Pons (tissue), 1 donor: ENCODE data around the gene GNG4.
"Not testable (repeated sequence)": the region's sequence is repeated elsewhere in the genome, so short reads cannot be mapped to it uniquely, and the experiment has no call there.

Experiments used
- DNase-seq: peaks from one replicate; pipeline ENCODE4 v3.0.0-alpha.2; 2016; ENCODE audit warnings: low spot score

The GNG4 gene

GRCh38 chr1:235582130-235582529, 67.5 kb downstream of the GNG4 start:
- DNase-seq = no peak

DNA sequence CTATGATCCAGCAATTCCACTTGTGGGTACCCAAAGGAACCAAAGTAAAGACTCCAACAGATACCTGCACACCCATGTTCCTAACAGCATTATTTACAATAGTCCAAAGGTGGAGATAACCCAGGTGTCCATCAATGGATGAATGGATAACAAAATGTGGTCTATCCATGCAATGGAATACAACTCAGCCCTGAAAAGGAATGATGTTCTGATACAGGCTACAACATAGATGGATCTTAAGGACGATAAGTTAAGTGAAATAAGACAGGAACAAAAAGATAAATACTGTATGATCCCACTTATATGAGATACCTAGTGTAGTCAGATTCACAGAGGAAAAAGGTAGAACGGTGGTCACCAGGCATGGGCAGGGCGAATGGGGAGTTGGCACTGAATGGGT, 69.7 kb downstream of the GNG4 start:
- no peak for DNase-seq

DNA sequence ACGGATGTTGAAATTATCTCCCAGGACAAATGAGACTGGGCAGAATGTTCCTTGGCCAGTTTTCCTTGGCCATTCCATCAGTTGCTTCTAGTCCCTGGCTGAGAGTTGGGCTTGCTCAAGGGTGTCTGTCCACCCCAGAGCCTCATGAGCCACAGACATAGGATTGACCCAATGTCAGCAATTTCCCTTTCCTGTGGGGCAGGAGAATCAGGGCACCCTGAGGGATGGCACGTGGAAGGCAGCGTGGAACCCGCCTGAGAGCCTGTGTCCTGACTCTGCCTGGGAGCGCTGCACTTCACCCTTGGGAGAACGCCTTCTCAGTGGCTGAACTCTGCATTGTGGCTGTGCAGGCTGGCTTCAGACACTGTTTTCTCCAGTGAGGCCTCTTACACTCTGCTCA, 74.0 kb downstream of the GNG4 start:
- no peak for DNase-seq

- DNase-seq = no peak
Observed at GRCh38 chr1:235573880-235574279, 75.7 kb downstream of the GNG4 start.

DNA sequence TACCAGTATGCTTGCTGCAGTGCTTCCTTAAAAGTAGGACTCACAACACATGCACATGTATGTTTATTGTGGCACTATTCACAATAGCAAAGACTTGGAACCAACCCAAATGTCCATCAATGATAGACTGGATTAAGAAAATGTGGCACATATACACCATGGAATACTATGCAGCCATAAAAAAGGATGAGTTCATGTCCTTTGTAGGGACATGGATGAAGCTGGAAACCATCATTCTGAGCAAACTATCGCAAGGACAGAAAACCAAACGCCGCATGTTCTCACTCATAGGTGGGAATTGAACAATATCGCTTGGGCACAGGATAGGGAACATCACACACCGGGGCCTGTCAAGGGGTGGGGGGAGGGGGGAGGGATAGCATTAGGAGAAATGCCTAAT, 76.6 kb downstream of the GNG4 start:
- not testable (repeated sequence) for DNase-seq

- no peak for DNase-seq
Observed at GRCh38 chr1:235571482-235571881, 78.1 kb downstream of the GNG4 start.

- DNase-seq = peak; percentile 2
Observed at GRCh38 chr1:235567812-235568503, 81.6 kb downstream of the GNG4 start.

DNA sequence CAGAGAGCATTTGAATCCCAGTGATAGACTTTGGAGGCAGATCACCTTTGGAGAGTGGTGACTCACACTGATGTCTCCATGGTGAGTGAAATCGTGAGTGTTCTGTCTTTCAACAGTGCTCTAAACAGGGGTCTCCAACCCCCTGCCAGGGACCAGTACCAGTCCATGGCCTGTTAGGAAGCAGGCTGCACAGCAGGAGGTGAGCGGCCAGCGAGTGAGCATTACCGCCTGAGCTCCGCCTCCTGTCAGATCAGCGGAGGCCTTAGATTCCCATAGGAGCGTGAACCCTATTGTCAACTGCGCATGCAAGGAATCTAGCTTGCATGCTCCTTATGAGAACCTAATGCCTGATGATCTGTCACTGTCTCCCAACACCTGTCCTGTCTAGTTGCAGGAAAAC, 83.5 kb downstream of the GNG4 start:
- DNase-seq = no peak

GRCh38 chr1:235563513-235564061, 86.0 kb downstream of the GNG4 start:
- no peak for DNase-seq

DNA sequence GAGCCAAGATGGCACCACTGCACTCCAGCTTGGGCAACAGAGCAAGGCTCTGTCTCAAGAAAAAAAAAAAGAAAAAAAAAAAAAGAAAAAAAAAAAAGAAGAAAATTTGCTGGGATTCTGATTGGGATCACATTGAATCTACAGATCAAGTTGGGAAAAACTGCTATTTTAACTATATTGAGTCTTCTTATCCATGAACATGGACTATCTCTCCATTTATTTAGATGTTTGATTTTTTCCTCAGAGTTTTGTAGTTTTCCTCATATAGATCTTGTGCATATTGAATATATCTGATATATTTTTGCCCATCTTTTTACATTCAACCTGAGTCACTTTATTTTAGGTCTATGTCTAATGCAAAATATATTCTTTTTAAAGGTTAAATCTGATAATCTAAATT, 87.0 kb downstream of the GNG4 start:
- DNase-seq = no peak

- DNase-seq = no peak
Observed at GRCh38 chr1:235558621-235559169, 90.9 kb downstream of the GNG4 start.

- DNase-seq = no peak
Observed at GRCh38 chr1:235557495-235557894, 92.1 kb downstream of the GNG4 start.

GRCh38 chr1:235556807-235557206, 92.8 kb downstream of the GNG4 start:
- no peak for DNase-seq

GRCh38 chr1:235553112-235553551, 96.5 kb downstream of the GNG4 start:
- DNase-seq = no peak

GRCh38 chr1:235552146-235552716, 97.4 kb downstream of the GNG4 start:
- no peak for DNase-seq

DNA sequence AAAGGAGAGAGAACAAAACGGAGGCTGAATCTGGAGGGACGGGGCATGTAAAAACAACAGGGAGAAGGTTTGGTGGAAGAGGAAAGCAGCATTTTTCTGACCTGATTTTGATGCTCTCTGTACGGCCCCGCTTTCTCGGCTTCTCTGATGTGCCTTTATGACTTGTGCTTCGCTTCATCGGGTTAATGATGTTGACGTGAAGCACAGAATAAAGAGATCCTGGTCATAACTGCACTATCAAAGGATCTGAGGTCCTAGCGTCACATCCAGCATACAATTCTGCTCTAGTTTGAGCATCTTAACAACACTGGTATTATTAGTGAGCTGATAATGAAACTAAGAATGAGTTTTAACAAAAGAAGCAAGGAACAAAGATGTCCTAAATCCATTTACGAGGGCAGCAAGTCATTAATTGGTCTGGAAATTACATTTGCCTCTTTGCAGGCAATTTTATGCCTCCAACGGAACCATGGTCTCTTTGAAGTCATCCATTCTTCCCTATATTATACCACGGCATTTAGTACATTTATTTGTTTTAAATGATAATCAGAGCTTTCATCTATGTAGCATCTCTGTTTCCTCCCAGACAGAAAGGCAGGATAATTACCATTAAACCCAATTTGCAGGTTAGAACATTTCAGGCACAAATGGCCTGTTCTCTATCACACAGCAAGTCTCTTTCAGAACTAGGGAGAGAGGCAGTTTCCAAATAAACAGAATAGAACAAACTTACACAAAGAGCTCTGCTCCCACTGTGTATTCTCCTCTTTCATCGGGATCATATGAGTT, 100.0 kb downstream of the GNG4 start:
- no peak for DNase-seq

DNA sequence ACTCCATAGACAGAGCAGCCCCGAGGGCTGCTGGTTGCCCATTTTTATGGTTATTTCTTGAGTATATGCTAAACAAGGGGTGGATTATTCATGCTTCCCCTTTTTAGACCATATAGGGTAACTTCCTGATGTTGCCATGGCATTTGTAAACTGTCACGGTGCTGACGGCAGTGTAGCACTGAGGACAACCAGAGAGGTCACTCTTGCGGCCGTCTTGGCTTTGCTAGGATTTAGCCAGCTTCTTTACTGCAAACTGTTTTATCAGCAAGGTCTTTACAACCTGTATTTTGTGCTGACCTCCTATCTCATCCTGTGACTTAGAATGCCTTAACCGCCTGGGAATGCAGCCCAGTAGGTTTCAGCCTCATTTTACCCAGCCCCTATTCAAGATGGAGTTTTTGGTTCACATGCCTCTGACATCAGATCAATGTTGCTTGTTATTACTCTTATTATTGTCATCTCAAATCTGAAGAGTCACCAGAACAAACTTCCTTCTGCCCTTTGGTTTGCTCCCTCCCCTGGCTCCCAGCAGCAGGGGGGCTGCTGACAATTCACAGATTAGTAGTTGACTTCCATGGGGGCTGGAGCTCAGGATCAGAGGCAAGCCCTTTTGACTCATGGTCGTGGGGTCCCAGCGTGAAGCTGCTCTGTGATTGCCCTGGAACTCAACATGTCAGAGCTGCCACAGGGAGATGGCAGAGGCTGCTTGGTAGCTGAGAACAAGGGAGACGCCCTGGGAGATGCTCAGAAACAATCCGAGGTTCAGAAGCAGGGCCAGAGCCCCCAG, 103.0 kb downstream of the GNG4 start:
- DNase-seq = not testable (repeated sequence)

- no peak for DNase-seq
Observed at GRCh38 chr1:235545292-235545930, 104.2 kb downstream of the GNG4 start.

- not testable (repeated sequence) for DNase-seq
Observed at GRCh38 chr1:235542845-235543244, 106.7 kb downstream of the GNG4 start.

GRCh38 chr1:235533476-235534168, 116.0 kb downstream of the GNG4 start:
- no peak for DNase-seq

GRCh38 chr1:235532360-235532759, 117.2 kb downstream of the GNG4 start:
- no peak for DNase-seq
